M059J (cell line): ENCODE data around the gene SCGB1C1. TPM values are rescaled to one million over a fixed set of nuclear protein-coding genes. Genes with fewer than 3 reads are reported as not detected.
"Not testable (repeated sequence)": the region's sequence is repeated elsewhere in the genome, so short reads cannot be mapped to it uniquely, and the experiment has no call there.

ENCODE experiments used
- DNase-seq: peaks from one replicate; pipeline ENCODE4 v3.0.0-alpha.2; 2012; ENCODE audit warnings: low read depth
- total RNA-seq: library from RNA; depleted of rRNA; stranded (reverse); fragments of >200 nt; shearing (Covaris generic); gene quantifications from 2 replicates; pipeline ENCODE4 v1.2.3, GENCODE V29; 2014

Gene SCGB1C1
- total RNA-seq, 1 experiment from 2014 or later: not detected

DNA sequence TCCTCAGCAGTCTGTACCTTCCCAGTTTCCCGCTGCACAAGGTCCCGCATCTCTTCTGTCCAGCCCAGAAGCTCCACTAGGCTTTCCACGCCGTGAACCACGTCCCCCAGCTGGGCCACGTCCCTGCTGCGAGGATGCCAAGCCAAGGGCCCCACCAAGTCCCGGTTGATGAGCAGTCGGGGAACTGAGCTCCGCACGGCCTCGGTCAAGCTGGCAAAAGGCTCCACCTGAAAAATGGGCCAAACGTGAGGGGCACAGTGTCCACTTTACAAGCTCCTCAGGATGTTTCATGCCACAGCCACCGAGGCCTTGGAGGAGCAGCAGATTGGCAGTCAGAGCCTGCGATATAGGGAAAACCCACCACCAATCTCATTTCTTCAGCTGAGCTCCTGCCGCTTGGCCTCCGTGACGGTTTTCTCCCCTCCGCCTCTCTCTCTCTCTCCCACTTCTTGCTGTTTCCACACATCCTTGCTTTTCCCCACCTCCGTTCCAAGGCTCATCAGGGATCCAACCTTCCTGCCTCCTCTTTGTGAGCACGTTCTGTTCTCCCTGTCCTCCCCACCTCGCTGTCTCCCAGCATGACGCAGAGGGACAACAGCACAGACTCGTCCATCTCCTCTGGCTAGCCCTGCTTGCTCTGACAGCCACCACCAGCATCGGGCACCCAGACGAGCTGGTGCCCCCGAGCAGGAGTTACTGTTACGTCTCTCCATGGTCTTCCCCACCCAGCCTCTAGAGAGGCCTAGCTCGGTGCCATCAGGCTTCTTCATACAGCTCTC lies 26.1 kb downstream of the SCGB1C1 start:
- no peak for DNase-seq

DNA sequence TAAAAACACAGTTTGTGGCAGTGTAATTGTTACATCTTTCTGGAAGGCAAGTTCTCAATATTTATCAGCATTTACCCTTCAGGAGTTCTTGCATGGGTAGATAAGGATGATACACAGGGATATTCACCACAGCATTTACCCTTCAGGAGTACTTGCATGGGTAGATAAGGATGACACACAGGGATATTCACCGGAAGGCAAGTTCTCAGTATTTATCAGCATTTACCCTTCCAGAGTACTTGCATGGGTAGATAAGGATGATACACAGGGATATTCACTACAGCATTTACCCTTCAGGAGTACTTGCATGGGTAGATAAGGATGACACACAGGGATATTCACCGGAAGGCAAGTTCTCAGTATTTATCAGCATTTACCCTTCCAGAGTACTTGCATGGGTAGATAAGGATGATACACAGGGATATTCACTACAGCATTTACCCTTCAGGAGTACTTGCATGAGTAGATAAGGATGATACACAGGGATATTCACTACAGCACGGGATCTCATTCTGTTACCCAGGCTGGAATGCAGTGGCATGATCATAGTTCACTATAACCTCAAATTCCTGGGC lies 27.9 kb downstream of the SCGB1C1 start:
- not testable (repeated sequence) for DNase-seq

DNA sequence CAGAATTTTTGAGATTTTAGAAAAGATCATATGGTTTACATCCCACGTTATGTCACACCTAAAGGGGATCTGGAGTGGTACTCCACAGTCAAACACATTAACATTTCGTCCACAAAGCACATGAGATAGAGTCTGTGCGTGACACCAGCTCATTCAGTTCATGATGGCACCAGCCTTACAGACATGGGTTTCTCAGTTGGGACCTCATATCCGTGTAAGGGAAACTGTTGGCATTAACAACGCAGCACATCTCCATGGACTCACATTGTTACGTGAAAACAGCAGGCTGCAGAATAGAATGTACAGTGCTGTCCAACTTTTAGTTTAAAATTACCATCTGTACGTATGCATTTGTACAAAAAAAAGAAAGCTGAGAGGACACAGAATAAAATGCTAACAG lies 28.7 kb downstream of the SCGB1C1 start:
- no peak for DNase-seq

DNA sequence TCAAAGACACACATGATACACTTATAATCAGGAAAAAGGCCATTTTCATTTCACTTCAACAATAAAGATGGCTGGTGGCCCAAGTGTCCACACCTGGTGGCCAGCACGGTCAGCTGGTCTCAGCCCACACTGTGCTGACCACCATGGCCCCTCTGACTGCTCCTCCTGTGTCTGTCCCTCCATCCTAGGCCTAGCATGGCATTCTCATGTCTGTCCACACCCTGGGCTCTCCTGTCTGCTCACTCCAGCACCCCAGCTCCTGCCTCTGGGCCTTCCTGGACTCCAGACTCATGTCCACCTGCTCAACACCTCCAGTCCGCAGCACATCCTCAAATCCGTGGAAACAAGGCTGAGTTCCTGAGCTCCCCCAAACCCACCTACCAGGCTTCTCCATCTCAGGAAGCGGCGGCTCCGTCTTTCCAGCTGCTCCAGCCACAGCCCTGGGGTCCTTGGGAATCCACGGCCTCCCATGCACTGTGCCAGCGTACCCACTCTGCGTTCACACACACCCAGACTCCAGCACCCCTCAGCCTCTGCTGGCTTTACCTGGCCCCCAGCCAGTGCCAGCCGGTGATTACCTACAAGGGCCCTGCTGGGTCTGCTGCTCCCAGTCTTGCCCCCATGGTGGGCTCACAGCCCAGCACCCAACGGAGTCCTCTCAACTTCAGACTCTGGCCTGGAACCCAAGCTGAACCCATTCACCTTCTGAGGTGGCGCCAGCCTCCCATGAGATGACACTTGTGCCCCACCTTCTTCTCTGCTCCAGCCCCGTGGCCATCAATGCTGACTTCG lies 29.3 kb downstream of the SCGB1C1 start:
- no peak for DNase-seq

DNA sequence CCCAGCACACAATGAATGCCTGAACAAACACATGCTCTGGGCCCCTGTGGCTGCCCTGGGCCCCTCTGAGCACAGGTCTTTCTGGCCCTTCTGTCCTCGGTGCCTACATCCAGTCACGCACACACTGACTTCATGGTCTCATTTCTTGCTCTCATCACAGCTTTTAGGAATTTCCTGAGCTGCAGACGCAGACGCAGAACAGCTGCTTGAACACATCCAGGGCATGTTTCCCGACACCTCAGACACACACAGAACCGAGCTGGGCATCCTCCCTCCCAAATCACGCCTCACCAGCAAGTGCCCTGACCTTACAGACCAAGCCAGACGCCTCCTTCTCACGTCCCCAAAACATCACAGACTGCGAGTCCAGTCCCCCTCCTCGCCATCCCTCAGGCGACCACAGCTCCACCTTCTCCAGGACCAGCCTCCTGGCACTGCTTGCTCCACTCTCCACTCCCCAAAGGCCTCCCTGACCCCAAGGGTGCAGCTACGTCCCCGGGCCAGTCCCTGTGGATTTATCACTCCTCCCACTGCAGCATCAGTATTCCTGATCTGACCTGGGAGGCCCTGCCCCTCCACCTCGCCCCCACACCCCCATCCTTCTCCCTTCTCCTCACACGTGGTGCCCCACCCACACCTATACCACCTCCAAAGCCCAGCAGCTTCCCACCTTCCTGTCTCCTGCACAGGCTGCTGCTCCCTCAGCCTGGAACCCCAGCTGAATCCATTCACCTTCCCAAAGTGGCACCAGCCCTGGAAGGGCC lies 30.3 kb downstream of the SCGB1C1 start:
- DNase-seq: no peak

DNA sequence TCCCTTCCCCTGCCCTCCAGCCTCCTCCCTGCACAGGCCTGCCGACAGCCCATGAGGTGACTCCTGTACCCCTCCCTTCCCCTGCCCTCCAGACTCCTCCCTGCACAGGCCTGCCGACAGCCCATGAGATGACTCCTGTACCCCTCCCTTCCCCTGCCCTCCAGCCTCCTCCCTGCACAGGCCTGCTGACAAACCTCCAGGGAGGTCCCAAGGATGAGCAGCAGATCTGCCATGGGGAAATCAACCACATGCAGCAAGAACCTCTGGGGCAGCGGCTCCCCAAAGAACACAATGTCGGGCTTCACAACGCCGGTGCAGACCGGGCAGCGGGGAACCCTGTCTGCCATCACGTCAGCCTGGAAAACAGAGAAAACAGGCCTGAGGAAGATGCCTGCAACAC lies 31.0 kb downstream of the SCGB1C1 start:
- DNase-seq: no peak

DNA sequence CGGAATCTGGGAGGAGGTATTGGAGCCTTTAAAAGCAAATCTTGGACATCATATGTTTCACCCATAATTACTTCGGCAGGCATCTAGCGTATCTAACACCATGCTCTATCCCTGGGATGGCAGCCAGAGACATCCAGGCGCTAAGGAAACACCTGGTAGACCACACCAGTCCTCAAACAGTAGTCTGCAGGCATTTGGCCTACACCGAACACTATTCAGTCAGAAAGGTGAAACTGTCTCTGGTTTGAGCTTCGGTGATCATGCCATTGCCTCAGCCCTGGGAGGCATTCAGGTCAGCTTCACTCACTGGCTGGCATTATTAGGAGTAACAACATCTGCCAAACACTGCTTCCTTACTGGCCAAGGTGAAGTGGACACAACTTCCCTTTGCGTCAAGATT lies 31.5 kb downstream of the SCGB1C1 start:
- DNase-seq: no peak

DNA sequence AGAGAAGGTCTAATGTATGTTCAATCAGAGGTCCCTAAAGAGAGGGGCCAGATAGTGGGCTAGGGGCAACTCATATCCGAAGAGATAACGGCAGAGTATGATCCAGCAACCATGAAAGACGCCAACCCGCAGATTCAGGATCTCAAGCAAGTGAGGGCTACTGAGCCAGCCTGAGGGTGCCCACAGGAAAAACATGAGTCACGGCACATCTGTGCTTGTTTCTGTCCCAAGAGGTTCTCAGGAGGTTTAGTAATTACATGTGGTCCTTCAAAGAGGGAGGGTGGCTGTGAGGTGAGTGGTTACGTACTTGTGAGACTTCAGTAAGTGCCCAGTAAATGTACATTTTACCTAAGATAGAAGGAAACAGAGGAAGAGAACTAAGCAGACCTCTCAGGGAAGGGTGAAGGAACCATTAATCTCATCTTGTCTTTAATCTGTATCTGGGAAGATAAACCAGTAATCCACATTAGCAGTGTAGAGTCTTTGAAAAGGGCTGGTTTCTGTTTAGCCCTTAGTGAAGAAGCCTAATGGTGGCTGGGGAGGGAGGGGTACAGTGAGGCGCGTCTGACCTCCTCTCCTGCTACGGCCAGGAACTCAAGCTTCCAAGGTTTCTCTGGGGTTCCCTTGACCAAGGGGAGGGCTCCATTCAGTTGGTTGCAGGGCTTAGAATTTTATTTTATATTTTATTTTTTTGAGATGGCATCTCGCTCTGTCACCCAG lies 33.0 kb downstream of the SCGB1C1 start:
- DNase-seq: peak; percentile 41

DNA sequence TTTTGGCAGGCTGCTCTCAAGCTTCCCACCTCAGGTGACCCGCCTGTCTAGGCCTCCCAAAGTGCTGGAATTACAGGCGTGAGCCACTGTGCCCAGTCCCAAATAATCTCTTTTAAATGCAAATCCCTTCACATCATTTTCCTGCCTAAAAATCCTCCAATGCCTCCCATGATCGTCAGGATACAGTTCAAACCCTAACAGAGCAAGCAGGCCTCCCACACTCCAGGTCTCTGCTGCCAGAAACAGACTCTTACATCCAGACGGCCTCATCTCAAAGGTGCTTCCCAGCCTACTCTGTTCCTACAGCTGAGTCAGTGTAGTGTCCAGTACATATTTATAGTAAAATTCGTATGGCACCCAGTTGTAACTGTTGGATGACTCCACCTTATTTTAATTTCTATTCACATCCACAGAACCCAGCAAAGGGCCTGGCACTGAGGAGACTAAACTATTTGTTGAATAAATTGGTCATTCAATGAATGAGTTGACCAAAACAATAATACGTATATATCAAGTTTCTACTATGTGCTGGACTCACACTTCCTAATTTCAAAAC lies 35.0 kb downstream of the SCGB1C1 start:
- no peak for DNase-seq

DNA sequence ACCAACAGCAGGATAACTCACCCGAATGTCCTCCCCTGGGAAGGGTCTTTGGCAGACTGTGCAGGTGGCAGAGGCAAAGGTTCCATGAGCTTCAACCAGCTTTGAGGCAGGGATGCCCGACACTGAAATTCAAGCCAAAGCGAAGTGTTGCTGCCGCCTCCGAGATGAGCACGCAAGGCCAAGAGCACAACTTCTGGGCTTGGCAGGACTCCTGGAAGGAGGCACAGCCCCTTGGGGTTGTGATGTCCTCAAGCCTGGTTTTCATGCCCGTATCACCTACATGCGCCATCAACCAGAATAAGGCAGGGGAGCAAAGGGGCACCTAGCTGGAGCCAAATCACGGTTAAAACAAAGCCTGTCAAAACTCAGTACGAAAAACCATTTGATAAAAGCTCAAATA lies 37.6 kb downstream of the SCGB1C1 start:
- DNase-seq: no peak

DNA sequence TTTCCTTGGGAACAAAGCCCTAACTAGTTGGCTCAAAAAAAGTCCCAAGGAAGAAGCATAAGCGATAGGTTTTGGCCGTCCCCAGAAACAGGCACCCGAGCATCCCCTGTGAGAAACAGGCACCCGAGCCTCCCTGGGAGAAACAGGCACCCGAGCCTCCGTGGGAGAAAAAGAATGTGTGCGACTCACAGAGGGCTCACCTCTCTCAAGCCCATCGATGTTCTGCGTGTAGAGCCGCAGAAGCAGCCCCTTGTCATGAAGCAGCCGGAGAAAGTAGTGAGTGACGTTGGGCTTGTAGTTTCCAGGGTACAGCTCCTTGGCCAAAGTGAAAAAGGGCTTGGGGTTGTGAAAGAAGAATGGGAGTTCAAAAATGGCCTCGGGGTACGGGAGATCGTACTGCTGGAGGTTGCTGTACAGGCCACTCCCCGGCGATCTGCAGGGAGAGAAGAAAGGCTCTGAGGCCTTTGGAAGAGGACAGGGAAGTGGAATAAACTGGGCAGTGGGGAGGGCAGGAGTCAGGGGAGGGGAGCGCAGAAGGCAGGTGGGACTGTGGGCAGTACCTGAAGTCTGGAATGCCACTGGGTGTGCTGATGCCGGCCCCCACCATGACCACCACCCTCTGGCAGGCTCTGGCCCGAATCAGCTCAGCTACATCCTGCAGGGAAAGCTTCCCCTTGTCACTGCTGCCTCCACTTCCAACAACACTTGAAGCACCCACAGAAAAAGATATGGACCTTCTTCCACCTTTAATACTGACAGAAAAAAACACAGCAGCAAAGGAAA lies 40.1 kb downstream of the SCGB1C1 start:
- no peak for DNase-seq

DNA sequence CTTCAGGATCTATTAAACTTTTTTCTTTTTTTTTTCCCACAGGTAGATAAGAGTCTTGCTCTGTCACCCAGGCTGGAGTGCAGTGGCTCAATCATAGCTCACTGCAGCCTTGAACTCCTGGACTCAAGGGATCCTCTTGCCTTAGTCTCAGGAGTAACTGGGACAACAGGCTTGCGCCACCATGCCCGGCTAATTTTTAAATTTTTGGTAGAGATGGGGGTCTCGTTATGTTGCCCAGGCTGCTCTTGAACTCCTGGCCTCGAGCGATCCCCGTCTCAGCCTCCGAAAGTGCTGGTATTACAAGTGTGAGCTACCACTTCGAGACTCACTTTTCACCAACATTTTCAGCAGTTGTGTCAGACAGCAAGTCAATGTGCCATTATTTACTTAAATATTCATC lies 42.3 kb downstream of the SCGB1C1 start:
- no peak for DNase-seq

DNA sequence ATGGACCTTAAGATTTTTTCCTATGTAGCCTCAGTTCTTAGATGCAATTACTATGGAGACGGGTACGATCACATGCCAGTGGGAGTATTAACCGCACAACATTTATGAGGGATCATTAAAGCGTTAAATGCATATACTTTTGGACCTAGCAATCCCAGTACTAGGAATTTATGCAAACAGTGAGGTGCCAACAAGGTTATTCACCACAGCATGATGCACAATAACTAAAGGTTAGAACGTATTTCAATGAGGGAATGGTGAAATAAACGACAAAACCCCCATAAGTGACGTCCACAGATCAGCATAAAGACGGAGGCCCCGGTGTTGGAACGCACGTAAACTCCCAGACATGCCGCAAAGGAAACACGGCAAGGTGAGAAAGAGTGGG lies 42.7 kb downstream of the SCGB1C1 start:
- DNase-seq: no peak

DNA sequence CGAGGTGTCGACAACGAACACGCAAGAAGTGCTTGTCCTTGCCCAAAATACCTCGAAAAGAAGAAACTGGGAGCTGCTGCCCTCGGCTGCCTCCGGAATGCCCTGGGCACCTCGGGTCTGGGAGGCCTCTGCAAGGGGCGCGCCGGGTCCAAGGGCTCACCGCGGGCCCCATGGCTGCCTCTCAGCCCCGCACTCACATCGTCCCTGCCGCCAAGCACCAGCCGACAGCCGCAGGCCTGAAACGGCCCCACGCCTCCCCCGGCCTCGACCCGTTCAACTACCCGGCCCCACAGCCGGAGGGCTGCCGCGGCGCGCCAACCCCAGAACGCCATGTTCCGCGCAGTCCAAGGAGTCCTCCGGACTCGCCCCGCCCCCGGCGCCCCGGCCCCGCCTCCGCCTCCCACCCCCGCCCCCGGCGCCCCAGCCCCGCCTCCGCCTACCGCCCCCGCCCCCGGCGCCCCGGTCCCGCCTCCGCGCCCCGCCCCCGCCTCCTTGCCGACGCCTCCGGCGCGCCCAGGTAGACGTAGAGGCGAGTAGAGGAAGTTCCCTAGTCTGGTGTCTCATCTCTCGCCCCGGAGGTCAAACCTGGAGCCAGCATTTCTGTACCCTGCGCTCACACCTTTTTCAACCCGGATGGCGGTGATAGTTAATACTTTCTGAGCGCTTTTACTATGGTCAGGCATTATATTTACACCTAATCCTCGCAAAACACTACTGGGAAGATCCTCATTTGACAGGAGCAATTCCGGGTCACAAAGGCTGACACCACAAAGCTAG lies 43.3 kb downstream of the SCGB1C1 start, which contains the start of gene SIRT3:
Gene SIRT3 (minus strand): TSS at position 346 of the 777 bp plus-strand sequence. CDS start 14 bp downstream, at position 332.
- DNase-seq: peak; percentile 83

DNA sequence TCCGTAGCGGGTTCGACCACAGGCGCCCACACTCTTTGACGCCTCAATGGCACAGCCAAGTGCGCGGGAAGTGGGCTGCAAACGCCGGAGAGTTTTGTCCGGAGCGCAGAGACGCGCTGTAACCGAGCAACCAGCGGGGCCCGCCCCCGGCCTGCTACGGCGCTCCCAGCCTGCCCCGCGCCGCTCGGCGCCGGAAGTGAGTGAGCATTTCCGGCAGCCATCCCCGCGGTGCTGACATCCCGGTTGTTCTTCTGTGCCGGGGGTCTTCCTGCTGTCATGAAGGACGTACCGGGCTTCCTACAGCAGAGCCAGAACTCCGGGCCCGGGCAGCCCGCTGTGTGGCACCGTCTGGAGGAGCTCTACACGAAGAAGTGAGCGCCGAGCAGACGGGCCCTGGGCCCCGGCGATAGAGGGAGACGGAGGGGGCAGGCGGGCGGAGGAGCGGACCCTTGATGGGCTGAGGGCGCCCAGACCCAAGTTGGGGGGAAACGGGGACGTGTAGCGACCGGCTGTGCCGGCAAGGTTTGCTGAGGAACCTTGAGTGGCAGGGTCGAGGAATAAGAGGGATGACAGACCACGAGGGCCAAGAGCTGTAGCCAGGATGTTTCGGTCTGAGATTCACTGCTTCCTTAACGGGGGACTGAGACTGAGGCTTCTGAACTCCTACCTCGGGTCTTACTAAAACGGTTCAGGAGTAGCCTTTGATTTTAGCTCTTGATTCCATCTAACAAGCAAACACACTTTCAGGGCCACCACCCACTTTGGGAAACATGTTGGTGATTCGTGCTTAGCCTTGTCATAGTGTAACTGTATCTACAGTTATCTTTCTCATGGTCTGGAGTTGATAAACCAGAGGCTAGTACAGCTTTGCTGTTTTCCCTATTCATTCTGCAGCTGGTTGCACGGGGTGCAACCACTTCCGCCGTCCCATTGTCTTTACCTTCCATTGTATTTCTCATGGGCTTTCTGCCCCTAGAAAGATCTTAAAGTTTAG lies 44.2 kb downstream of the SCGB1C1 start, which contains the start of gene PSMD13:
Gene PSMD13 (plus strand): TSS at position 203 of the 994 bp plus-strand sequence. CDS start 74 bp downstream, at position 277.
- DNase-seq: peak; percentile 86

DNA sequence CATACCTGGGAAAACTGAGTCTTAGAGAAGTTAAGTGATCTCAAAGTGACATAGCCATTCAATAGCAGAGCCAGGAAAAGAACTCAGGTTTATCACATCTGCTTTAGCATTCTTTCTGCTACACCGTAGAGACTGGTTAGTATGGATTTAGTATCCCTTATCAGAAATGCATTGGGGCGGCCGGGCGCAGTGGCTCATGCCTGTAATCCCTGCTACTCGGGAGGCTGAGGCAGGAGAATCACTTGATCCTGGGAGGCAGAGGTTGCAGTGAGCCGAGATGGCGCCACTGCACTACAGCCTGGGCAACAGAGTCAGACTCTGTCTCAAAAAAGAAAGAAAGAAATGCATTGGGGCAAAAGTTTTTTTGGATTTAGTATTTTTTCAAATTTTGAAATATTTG lies 45.5 kb downstream of the SCGB1C1 start:
- DNase-seq: not testable (repeated sequence)

DNA sequence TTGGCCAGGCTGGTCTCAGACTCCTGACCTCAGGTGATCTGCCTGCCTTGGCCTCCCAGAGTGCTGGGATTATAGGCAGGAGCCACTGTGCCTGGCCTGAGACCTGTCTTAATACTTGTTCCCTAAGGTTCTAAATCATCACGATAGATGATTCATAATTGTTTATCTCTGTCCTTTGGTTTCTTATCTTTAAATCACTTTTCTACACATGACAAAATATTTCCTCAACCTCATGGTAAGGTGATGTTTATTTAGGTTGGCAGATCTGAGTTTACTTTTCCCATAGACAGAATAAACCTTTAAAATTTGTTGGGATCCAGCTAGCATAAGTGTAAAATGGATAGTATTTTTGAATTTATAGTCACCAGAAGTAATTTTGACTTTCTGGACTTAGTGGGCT lies 47.4 kb downstream of the SCGB1C1 start:
- peak; percentile 16 for DNase-seq

DNA sequence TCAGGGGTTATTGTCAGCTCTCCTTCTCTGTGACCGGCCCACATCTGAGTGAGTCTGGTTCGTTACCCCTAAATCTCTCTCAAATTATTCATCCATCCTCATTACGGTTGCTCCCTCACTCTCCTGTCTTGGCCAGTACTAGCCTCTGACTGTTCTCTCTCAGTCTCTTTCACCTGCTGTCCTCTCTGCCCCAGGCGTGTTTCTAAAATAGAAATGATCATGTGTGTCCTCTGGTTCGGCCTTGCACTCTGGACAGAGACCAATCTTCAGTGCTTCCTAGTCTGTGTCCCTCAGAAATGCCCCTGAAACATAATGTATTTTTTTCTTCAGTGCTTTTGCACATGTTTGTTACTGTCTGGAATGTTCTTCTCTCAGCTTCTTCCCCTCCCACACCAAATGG lies 48.8 kb downstream of the SCGB1C1 start:
- DNase-seq: no peak
